H1 (cell line): ENCODE data around the gene DNASE1L1. TPM values are rescaled to one million over a fixed set of nuclear protein-coding genes. Genes with fewer than 3 reads are reported as not detected.

Experiments
- ATF3 ChIP-seq: IDR thresholded peaks from 2 replicates; pipeline ENCODE4 v1.6.1; 2011; ENCODE audit warnings: low read depth, mild to moderate bottlenecking, low read length; ENCODE audit not compliant: insufficient read depth
- CHD7 ChIP-seq: fragments of 300-600 bp; sonication (generic); IDR thresholded peaks from 2 replicates; pipeline ENCODE4 v1.7.1; 2012; ENCODE audit warnings: low read length, moderate library complexity, mild to moderate bottlenecking, inconsistent platforms; ENCODE audit not compliant: insufficient replicate concordance
- KDM1A ChIP-seq: fragments of 200-600, 300-600 bp; sonication (generic); IDR thresholded peaks from 2 replicates; pipeline ENCODE4 v1.7.1; 2016; ENCODE audit warnings: mild to moderate bottlenecking, low read length, borderline replicate concordance
- NRF1 ChIP-seq: IDR thresholded peaks from 2 replicates; pipeline ENCODE4 v1.6.1; 2011; ENCODE audit warnings: mild to moderate bottlenecking, low read depth, low read length, improper control_type of control experiment
- RNF2 ChIP-seq: fragments of 200-900, 300-1000 bp; sonication (generic); IDR thresholded peaks from 2 replicates; pipeline ENCODE4 v1.7.1; 2016; ENCODE audit warnings: borderline replicate concordance, low read depth, mild to moderate bottlenecking, antibody characterized with exemption, low read length; ENCODE audit not compliant: poor library complexity, severe bottlenecking; ENCODE audit errors: missing control alignments
- SIX5 ChIP-seq: IDR thresholded peaks from 2 replicates; pipeline ENCODE4 v1.6.1; 2011; ENCODE audit warnings: mild to moderate bottlenecking, low read depth, low read length
- TEAD4 ChIP-seq: IDR thresholded peaks from 2 replicates; pipeline ENCODE4 v1.6.1; 2012; ENCODE audit warnings: low read depth, low read length, inconsistent platforms, mixed read lengths
- polyA plus RNA-seq, 7 experiments: library from polyadenylated mRNA; depleted of rRNA in 3 of 7; stranded (reverse) in 5 of 7; unstranded in 2 of 7; fragments of >200 nt in 5 of 7; fragments of 200-250 nt in 2 of 7; gene quantifications; 1 replicate in 5 of 7; 2 replicates in 1 of 7; 4 replicates in 1 of 7; pipeline versions ENCODE4 v1.2.1 to v1.2.3, GENCODE V29; 2011 to 2013; ENCODE audit warnings: missing spikeins in 2 of 7, mixed read lengths in 2 of 7
- total RNA-seq: library from RNA; stranded (reverse); fragmentation: NEBNext Ultra II Directional; extraction: Animal tissue kit (Norgen Biotek cat#: 25700); gene quantifications from 2 replicates; pipeline ENCODE4 v1.2.1, GENCODE V29; 2021

The DNASE1L1 gene
- total and polyA plus RNA-seq, 2 of the 8 experiments (the other 6 are each of a cell fraction or from before 2014, with no cell fraction given), result 8.7 to 30.0 TPM

GRCh38 chrX:154426916-154427770, 18.1 kb upstream of the DNASE1L1 start (continued):
- no peak for TF ChIP-seq CHD7
- TF ChIP-seq ATF3, result no peak
- TF ChIP-seq NRF1, result no peak
- TF ChIP-seq SIX5, result no peak
- TF ChIP-seq KDM1A, result no peak
- TF ChIP-seq TEAD4, result no peak
- TF ChIP-seq RNF2, result no peak
